ENCODE results near the gene DMXL1.

The DMXL1 gene

GRCh38 chr5:119275601-119276173 lies 204.8 kb downstream of the DMXL1 start:
- ATAC-seq, result no peak
- no peak for TF ChIP-seq CSRNP3 (CRISPR knock-in tag; IDR thresholded peaks at IDR 0.05)
- no peak for TF ChIP-seq RARB (CRISPR knock-in tag; IDR thresholded peaks at IDR 0.05)

- no peak for TF ChIP-seq ZC3H10 (CRISPR knock-in tag; IDR thresholded peaks at IDR 0.05)
- TF ChIP-seq PPARA (CRISPR knock-in tag; IDR thresholded peaks at IDR 0.05; ENCODE audit: borderline replicate concordance), result no peak
- TF ChIP-seq GLIS3 (CRISPR knock-in tag; IDR thresholded peaks at IDR 0.05), result no peak
- TF ChIP-seq CREB5 (CRISPR knock-in tag; IDR thresholded peaks at IDR 0.05; ENCODE audit: low read depth), result no peak
- TF ChIP-seq RARB (CRISPR knock-in tag; IDR thresholded peaks at IDR 0.05), result no peak
- TF ChIP-seq ESRRG (CRISPR knock-in tag; IDR thresholded peaks at IDR 0.05), result no peak
- no peak for TF ChIP-seq TCF4 (CRISPR knock-in tag; IDR thresholded peaks at IDR 0.05; ENCODE audit: borderline replicate concordance)
- no peak for TF ChIP-seq ZNF70 (CRISPR knock-in tag; IDR thresholded peaks at IDR 0.05)
- no peak for TF ChIP-seq ZNF565 (CRISPR knock-in tag; conservative IDR thresholded peaks at IDR 0.05; ENCODE audit: low read depth)
- no peak for TF ChIP-seq BACH2 (CRISPR knock-in tag; IDR thresholded peaks at IDR 0.05; ENCODE audit: borderline replicate concordance)
- no peak for TF ChIP-seq ISL1 (CRISPR knock-in tag; IDR thresholded peaks at IDR 0.05)
- no peak for TF ChIP-seq OSR1 (CRISPR knock-in tag; IDR thresholded peaks at IDR 0.05)
- no peak for ATAC-seq
Observed at GRCh38 chr5:119276978-119277377, 206.1 kb downstream of the DMXL1 start.

GRCh38 chr5:119279093-119279492 lies 208.2 kb downstream of the DMXL1 start:
- TF ChIP-seq CREB5 (CRISPR knock-in tag; IDR thresholded peaks at IDR 0.05; ENCODE audit: low read depth) (no peak), CSRNP3 (CRISPR knock-in tag; IDR thresholded peaks at IDR 0.05) (no peak), CSDC2 (CRISPR knock-in tag; IDR thresholded peaks at IDR 0.05) (no peak), POU6F1 (CRISPR knock-in tag; IDR thresholded peaks at IDR 0.05; ENCODE audit: borderline replicate concordance, low read depth) (no peak), TOX (CRISPR knock-in tag; IDR thresholded peaks at IDR 0.05; ENCODE audit: borderline replicate concordance) (no peak), ARNTL (CRISPR knock-in tag; IDR thresholded peaks at IDR 0.05; ENCODE audit: borderline replicate concordance, low read depth) (no peak), RARB (CRISPR knock-in tag; IDR thresholded peaks at IDR 0.05) (no peak), ZNF70 (CRISPR knock-in tag; IDR thresholded peaks at IDR 0.05) (no peak), ZNF565 (CRISPR knock-in tag; conservative IDR thresholded peaks at IDR 0.05; ENCODE audit: low read depth) (no peak)

GRCh38 chr5:119280380-119280779 lies 209.5 kb downstream of the DMXL1 start:
- ATAC-seq, result no peak; the same call in 2 of the 3 replicates
- no peak for TF ChIP-seq TSHZ2 (CRISPR knock-in tag; IDR thresholded peaks at IDR 0.05)
- TF ChIP-seq OSR1 (CRISPR knock-in tag; IDR thresholded peaks at IDR 0.05), result no peak
- TF ChIP-seq ZC3H10 (CRISPR knock-in tag; IDR thresholded peaks at IDR 0.05), result no peak
- TF ChIP-seq ISL1 (CRISPR knock-in tag; IDR thresholded peaks at IDR 0.05), result no peak
- no peak for TF ChIP-seq ZNF565 (CRISPR knock-in tag; conservative IDR thresholded peaks at IDR 0.05; ENCODE audit: low read depth)

More at GRCh38 chr5:119279093-119279492, 208.2 kb downstream of the DMXL1 start:
- no peak for ATAC-seq
